OCI-LY7 (cell line): ENCODE data around the gene TSNAXIP1. TPM values are rescaled to one million over a fixed set of nuclear protein-coding genes. Genes with fewer than 3 reads are reported as not detected.

Experiments used
- BruUV-seq: library from RNA; stranded (reverse); fragments of 400-500 nt; replicated peaks from 2 replicates; lab custom pipeline; 2021; lab: Mats Ljungman, UMichigan
- CTCF ChIA-PET: fragments of 300-600 bp; sonication (Branson Sonifier 250); formaldehyde crosslinking; loops from one replicate; lab custom pipeline; 2022; ENCODE audit warnings: antibody characterized with exemption; ENCODE audit not compliant: unreplicated experiment; lab: Charles Lee
- POLR2A ChIA-PET: fragments of 300-600 bp; sonication (Branson Sonifier 250); formaldehyde crosslinking; loops from one replicate; lab custom pipeline; 2022; ENCODE audit warnings: antibody characterized with exemption; lab: Charles Lee
- DNase-seq: peaks from one replicate; pipeline ENCODE4 v3.0.0-alpha.2; 2015; ENCODE audit warnings: low spot score
- H2AFZ ChIP-seq: fragments of 200-600 bp; sonication (generic), shearing (Covaris generic); 2 replicates; pipeline ENCODE4 v1.6.1; 2014; ENCODE audit warnings: mild to moderate bottlenecking, antibody characterized with exemption, low read length, moderate library complexity
- H3K27ac ChIP-seq: fragments of 200-600 bp; sonication (generic); 2 replicates; pipeline ENCODE4 v1.5.1; 2014; ENCODE audit warnings: mixed run types, low read depth, mild to moderate bottlenecking, moderate library complexity, low read length, inconsistent platforms; ENCODE audit not compliant: poor library complexity, severe bottlenecking
- H3K36me3 ChIP-seq: fragments of 200-600 bp; sonication (generic); 2 replicates; pipeline ENCODE4 v1.6.1; 2014; ENCODE audit warnings: mild to moderate bottlenecking, antibody characterized with exemption, low read length, moderate library complexity, mixed read lengths; ENCODE audit not compliant: insufficient read depth
- H3K4me1 ChIP-seq: fragments of 200-600 bp; sonication (generic); 2 replicates; pipeline ENCODE4 v1.5.1; 2014; ENCODE audit warnings: mild to moderate bottlenecking, low read length; ENCODE audit not compliant: insufficient read depth, poor library complexity, severe bottlenecking
- H3K4me2 ChIP-seq: fragments of 200-600 bp; sonication (generic); 2 replicates; pipeline ENCODE4 v1.6.1; 2014; ENCODE audit warnings: mild to moderate bottlenecking, low read length
- H3K4me3 ChIP-seq: fragments of 200-600 bp; sonication (generic); 2 replicates; pipeline ENCODE4 v1.5.1; 2014; ENCODE audit warnings: mild to moderate bottlenecking, low read depth, low read length; ENCODE audit not compliant: poor library complexity, severe bottlenecking
- H3K79me2 ChIP-seq: fragments of 200-600 bp; sonication (generic); 2 replicates; pipeline ENCODE4 v1.6.1; 2016; ENCODE audit warnings: low read depth, mild to moderate bottlenecking, low read length, moderate library complexity, mixed read lengths; ENCODE audit not compliant: insufficient read depth
- H3K9me2 ChIP-seq: fragments of 200-600 bp; sonication (generic); 2 replicates; pipeline ENCODE4 v1.6.1; 2016; ENCODE audit warnings: mild to moderate bottlenecking, low read length, mixed read lengths; ENCODE audit not compliant: insufficient read depth
- H3K9me3 ChIP-seq: fragments of 200-600 bp; sonication (generic); 2 replicates; pipeline ENCODE4 v1.6.1; 2014; ENCODE audit warnings: mild to moderate bottlenecking, mixed run types, low read length, mixed read lengths
- H4K20me1 ChIP-seq: fragments of 200-600 bp; sonication (generic); 2 replicates; pipeline ENCODE4 v1.6.1; 2014; ENCODE audit warnings: mild to moderate bottlenecking, antibody characterized with exemption, low read length, moderate library complexity, mixed read lengths; ENCODE audit not compliant: insufficient read depth
- EZH2phosphoT487 ChIP-seq: fragments of 200-600 bp; sonication (generic); IDR thresholded peaks from 2 replicates; pipeline ENCODE4 v1.6.1; 2018; ENCODE audit warnings: low read depth, borderline replicate concordance, mild to moderate bottlenecking, mixed run types, antibody characterized with exemption, low read length, moderate library complexity, mixed read lengths
- intact Hi-C: fragments of 100-400 bp; cut with micrococcal nuclease; formaldehyde crosslinking; loops from one replicate; pipeline ENCODE4 v1.10.0; 2022; ENCODE audit not compliant: unreplicated experiment
- total RNA-seq, 2 experiments: library from RNA; depleted of rRNA in 1 of 2; stranded (reverse); fragments of >200 nt in 1 of 2; shearing (Covaris generic) in 1 of 2; gene quantifications; 2 replicates each; pipeline ENCODE4 v1.2.3, GENCODE V29; 2014 to 2022
- TF ChIP-seq, protein P1 (sequence below): fragments of 200-600 bp; sonication (generic); conservative IDR thresholded peaks from 2 replicates; pipeline ENCODE4 v1.5.1; 2014; ENCODE audit warnings: mild to moderate bottlenecking, antibody characterized with exemption, low read length, moderate library complexity, mixed read lengths

Gene TSNAXIP1
- total RNA-seq, 2 experiments from 2014 or later = 0.76 to 0.91 TPM

DNA sequence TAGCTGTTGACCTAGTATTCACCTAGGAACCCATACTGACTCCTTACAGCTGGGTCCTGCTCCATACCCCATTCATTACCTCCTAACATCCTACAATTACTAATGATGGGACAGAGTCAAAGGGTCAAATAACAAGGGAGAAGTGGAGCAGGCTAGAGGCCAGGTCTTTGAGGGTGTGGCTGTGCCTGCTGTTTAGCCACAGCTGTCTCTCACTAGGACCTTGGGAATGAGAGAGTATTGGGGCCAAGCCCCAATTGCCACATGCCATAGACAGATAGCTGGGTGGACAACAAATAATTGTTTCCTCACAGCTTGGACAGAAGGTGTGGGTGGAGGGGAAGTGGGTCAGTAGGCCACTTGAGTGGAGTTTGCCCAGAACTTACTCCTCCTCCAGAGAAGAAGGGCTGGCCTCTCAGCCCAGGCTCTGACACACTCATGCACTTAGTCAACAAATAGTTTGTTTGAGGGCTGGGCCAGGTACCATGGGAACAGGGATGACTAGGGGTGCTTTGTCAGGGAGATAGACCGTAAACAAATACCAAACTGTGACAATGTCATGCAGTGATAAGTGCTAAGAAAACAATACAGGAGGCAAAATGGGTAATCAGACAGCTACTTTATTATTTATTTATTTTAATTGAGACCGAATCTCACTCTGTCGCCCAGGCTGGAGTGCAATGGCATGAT is 51.0 kb downstream of the TSNAXIP1 start:
- intact Hi-C loops = no loop called here
- ChIA-PET CTCF (no interaction called here), POLR2A (no interaction called here)
- Histone ChIP-seq H4K20me1 (no peaks in the 10 kb centered on the region), H3K4me2 (no peak overlapping the region), H3K9me3 (no peaks in the 10 kb centered on the region), H3K36me3 (peaks cover 79% of the 10 kb centered on the region), H3K4me1 (no peaks in the 10 kb centered on the region), H3K4me3 (no peak overlapping the region), H3K79me2 (peaks cover 96% of the 10 kb centered on the region), H3K27ac (no peak overlapping the region), H3K9me2 (no peaks in the 10 kb centered on the region), H2AFZ (no peak overlapping the region)
- no TSS peak for BruUV-seq
- TF ChIP-seq, protein P1, sequence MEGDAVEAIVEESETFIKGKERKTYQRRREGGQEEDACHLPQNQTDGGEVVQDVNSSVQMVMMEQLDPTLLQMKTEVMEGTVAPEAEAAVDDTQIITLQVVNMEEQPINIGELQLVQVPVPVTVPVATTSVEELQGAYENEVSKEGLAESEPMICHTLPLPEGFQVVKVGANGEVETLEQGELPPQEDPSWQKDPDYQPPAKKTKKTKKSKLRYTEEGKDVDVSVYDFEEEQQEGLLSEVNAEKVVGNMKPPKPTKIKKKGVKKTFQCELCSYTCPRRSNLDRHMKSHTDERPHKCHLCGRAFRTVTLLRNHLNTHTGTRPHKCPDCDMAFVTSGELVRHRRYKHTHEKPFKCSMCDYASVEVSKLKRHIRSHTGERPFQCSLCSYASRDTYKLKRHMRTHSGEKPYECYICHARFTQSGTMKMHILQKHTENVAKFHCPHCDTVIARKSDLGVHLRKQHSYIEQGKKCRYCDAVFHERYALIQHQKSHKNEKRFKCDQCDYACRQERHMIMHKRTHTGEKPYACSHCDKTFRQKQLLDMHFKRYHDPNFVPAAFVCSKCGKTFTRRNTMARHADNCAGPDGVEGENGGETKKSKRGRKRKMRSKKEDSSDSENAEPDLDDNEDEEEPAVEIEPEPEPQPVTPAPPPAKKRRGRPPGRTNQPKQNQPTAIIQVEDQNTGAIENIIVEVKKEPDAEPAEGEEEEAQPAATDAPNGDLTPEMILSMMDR = no peak
- TF ChIP-seq EZH2phosphoT487 = no peak
- no peak for DNase-seq

DNA sequence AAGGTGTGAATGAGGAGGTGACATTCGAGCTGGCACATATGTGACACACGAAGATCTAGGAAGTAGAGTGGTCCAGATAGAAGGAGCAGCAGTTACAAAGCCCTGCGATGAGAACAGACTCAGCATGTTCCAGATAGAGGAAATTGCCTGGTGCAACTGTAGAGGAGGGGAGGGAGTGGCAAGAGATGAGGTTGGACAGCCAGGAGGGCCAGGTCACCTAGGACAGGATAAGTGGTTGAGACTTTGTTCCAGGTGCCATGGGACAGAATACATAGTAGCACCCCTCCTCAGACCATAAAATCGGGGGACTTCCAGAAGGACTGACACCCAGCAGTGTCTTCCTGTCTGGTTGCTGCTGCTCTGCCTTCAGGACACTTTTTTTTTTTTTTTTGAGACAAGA is 51.8 kb downstream of the TSNAXIP1 start:
- Histone ChIP-seq H3K9me3 (no peaks in the 10 kb centered on the region), H3K4me1 (no peaks in the 10 kb centered on the region), H3K27ac (no peak overlapping the region), H3K79me2 (peaks cover 95% of the 10 kb centered on the region), H3K4me2 (no peak overlapping the region), H3K4me3 (no peak overlapping the region), H3K9me2 (no peaks in the 10 kb centered on the region), H2AFZ (no peak overlapping the region), H3K36me3 (peaks cover 75% of the 10 kb centered on the region), H4K20me1 (0 out of 2 replicates have a peak, but pooled peaks cover under 1% of the 10 kb centered on the region)
- no peak for DNase-seq
- BruUV-seq = no TSS peak
- ChIA-PET CTCF (no interaction called here), POLR2A (no interaction called here)
- intact Hi-C loops = no loop called here
- TF ChIP-seq EZH2phosphoT487 = no peak
- TF ChIP-seq, protein P1 = no peak

DNA sequence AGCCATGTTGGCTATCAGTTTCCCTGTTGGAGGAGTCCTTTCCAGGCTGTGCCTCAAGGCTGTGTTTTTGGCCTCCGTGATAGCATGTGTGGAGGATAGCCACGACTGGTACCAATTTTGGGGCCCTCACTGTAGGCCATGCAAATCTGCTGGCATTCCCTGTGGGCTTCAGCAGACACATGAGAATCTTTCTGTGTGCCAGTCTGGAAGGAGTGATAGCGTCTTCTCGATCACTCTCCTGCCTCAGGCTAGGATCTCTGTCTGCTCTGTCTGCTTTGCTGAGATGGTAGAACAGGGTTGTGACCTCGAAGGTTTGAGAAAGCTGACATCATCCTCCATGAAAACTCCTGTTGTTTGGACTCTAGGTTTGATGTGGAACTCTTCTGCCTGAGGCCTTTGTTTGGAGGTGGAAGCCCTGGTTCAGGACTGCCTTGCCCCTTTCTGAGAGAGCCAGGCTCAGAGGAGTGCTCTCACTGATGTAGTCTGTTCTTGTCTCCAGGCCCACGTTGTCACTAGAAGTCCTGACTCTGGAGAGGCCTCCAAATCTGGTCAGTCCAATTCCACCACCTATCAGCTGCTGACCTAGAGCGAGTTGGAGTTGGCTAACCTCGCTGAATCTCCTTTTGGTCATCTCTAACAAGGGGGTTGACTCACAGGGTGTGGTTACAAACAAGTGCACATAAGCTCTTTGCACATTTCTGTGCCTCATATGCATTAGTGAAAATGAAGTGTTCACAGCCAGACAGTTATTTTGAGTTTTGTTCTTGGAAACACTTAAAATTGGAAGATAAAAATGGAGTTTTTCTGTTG is 54.1 kb downstream of the TSNAXIP1 start:
- TF ChIP-seq, protein P1 = no peak
- no peak for TF ChIP-seq EZH2phosphoT487
- Histone ChIP-seq H4K20me1 (peaks cover 5% of the 10 kb centered on the region; the same call in 1 of the 2 replicates), H3K4me1 (no peaks in the 10 kb centered on the region), H3K9me3 (no peaks in the 10 kb centered on the region), H3K27ac (no peak overlapping the region), H3K79me2 (peaks cover 73% of the 10 kb centered on the region), H2AFZ (no peak overlapping the region), H3K4me3 (no peak overlapping the region), H3K9me2 (no peaks in the 10 kb centered on the region), H3K36me3 (peaks cover 77% of the 10 kb centered on the region), H3K4me2 (no peak overlapping the region)
- CTCF ChIA-PET = no interaction called here
- POLR2A ChIA-PET = interaction anchor here (0.7 kb wide), 1 partner anchor 529 kb away, joined by 3 read pairs; no protein-coding TSS in a partner anchor
- BruUV-seq = no TSS peak
- no peak for DNase-seq
- intact Hi-C loops = no loop called here
